Lower leg skin (tissue), 4 donors: ENCODE data around the gene ZDHHC14. TPM values are rescaled to one million over a fixed set of nuclear protein-coding genes. Genes with fewer than 3 reads are reported as not detected.
"Not testable (repeated sequence)": the region's sequence is repeated elsewhere in the genome, so short reads cannot be mapped to it uniquely, and the experiment has no call there.

Experiments used
- DNase-seq, 2 donors: peaks; one replicate each; pipeline ENCODE4 v3.0.0-alpha.2; 2019; ENCODE audit warnings: low spot score in 2 of 2
- H3K4me3 ChIP-seq: fragments of 200-600 bp; sonication (generic); 2 replicates; pipeline ENCODE4 v1.5.1; 2017; ENCODE audit warnings: mild to moderate bottlenecking, low read depth; ENCODE audit not compliant: poor library complexity, severe bottlenecking
- CTCF ChIP-seq, 3 donors: fragments of 450-650 bp; IDR thresholded peaks; one replicate each; pipeline ENCODE4 v1.5.1; 2016; ENCODE audit warnings: antibody characterized with exemption in 3 of 3, mild to moderate bottlenecking in 3 of 3, moderate library complexity in 2 of 3
- POLR2A ChIP-seq, 2 donors: fragments of 450-650 bp; IDR thresholded peaks; one replicate each; pipeline ENCODE4 v1.6.1; 2016 to 2017; ENCODE audit warnings: antibody characterized with exemption in 2 of 2, mild to moderate bottlenecking in 1 of 2, moderate library complexity in 1 of 2
- WGBS, 2 donors: methylation state at CpG; one replicate each; pipeline ENCODE4 v1.1.5; 2018; 5-methylcytosine and 5-hydroxymethylcytosine counted together
- intact Hi-C: fragments of 100-400 bp; cut with DNase I; formaldehyde crosslinking; loops from one replicate; pipeline ENCODE4 v1.15.0; 2023; ENCODE audit warnings: low total_unique reads
- total RNA-seq, 4 donors: library from RNA; depleted of rRNA; stranded (reverse); fragments of >200 nt; gene quantifications; one replicate each; pipeline ENCODE4 v1.1.0, GENCODE V29; 2016

Gene ZDHHC14
- total RNA-seq, 4 donors from 2014 or later = 4.5 to 8.3 (median 6.1) TPM

GRCh38 chr6:157386454-157386853 is 5.5 kb downstream of the ZDHHC14 start:
- DNase-seq = no peak
- H3K4me3 ChIP-seq = no peak overlapping the region
- 86 to 91% methylated on average over 3 of the region's 3 CpGs for WGBS, 2 donors
- intact Hi-C loops = loop anchor here (10.0 kb wide), 1 partner anchor 138 kb away; no protein-coding TSS in a partner anchor
- no peak for TF ChIP-seq CTCF (IDR thresholded peaks at IDR 0.05)

DNA sequence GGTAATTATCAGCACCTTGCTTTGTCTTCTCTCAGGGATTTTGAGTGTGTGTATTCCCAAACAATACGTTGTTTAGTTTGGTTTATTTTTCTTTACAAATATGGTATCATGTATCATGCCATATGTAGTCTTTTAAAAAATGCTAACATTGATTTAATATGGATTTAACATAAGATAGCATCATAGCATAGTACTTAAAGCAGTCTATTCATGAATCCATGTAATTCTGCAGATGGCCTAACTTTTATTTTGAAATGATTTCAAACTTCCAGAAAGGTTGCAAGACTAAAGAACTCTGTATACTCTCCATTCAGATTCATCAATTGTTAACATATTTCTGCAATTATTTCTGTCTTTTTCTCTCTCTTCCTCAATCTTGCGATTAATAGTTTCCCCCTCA is 7.9 kb downstream of the ZDHHC14 start:
- no peak overlapping the region for H3K4me3 ChIP-seq
- DNase-seq = no peak
- intact Hi-C loops = loop anchor here (10.0 kb wide), 1 partner anchor 136 kb away; no protein-coding TSS in a partner anchor
- WGBS, 2 donors = 94 to 95% methylated on average over 2 of the region's 2 CpGs
- TF ChIP-seq POLR2A (IDR thresholded peaks at IDR 0.05) (no peak), CTCF (IDR thresholded peaks at IDR 0.05) (no peak)

- intact Hi-C loops = no loop called here
- H3K4me3 ChIP-seq = no peak overlapping the region
- TF ChIP-seq POLR2A (IDR thresholded peaks at IDR 0.05) = no peak
- TF ChIP-seq CTCF (IDR thresholded peaks at IDR 0.05) = no peak
- 95 to 98% methylated on average over 4 of the region's 4 CpGs for WGBS, 2 donors
- DNase-seq = no peak
Measured at GRCh38 chr6:157390273-157391060, 9.5 kb downstream of the ZDHHC14 start.

DNA sequence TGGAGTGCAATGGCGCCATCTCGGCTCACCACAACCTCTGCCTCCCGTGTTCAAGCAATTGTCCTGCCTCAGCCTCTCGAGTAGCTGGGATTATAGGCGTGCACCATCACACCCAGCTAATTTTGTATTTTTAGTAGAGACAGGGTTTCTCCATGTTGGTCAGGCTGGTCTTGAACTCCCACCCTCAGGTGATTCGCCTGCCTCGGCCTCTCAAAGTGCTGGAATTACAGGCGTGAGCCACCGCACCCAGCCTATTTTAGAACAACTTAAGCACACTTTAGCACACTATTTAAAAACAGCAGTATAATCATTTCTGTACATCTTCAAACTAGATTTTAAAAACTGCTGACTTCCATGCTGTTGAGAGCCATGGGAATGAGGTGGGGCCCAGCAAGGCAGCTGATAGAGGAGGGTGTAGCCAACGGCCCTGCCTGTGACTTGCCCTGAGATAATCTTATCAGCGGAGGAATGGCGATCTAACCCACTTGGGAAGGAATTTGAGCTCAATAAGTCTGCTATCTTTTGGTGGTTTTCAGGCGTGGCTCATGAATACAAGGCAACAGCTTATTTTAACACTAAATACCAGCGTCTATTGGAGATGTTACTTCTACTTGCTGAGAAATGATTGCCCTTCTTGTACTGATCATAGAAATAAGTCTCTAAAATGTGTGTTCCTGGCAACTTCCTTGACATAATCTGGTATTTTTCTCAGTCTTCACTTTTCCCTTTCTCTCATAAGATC is 12.1 kb downstream of the ZDHHC14 start:
- intact Hi-C loops = no loop called here
- DNase-seq = no peak
- WGBS, 2 donors = 82 to 88% methylated on average over 14 of the region's 14 CpGs
- no peak overlapping the region for H3K4me3 ChIP-seq
- TF ChIP-seq POLR2A (IDR thresholded peaks at IDR 0.05) = no peak
- no peak for TF ChIP-seq CTCF (IDR thresholded peaks at IDR 0.05)

DNA sequence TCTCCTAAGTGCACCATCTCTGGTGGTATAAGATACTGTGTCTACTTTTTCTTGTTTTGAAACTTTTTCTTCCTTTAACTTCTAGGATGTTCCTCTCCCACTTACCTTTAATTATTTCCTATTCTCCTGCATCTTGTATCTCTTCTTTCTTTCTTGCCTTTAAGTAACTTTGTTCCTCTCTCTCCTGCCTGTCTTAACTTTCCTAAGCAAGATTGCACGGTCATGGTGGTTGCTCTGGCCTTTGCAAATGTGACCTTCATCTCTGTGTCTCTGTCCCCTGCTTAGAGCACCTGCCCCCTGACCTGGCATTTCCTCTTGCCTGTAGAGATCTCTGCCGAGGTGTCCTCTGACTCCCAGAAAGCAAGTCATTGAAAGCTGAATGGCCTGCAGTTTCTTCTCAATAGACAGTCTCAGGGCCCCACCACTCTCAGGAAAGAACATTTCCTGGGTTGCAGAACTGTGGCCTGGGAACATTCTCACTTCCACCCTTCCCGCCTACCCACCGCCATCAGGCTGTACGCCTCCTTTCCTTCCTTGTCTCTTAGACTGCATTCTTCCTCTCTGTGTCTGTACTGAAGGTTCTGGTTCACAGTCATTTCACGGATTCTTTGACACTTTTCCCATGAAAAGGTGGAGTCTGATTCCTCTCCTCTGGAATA is 12.8 kb downstream of the ZDHHC14 start:
- intact Hi-C loops = no loop called here
- 89 to 90% methylated on average over 6 of the region's 6 CpGs for WGBS, 2 donors
- H3K4me3 ChIP-seq = no peak overlapping the region
- no peak for DNase-seq
- no peak for TF ChIP-seq CTCF (IDR thresholded peaks at IDR 0.05)
- no peak for TF ChIP-seq POLR2A (IDR thresholded peaks at IDR 0.05)

DNA sequence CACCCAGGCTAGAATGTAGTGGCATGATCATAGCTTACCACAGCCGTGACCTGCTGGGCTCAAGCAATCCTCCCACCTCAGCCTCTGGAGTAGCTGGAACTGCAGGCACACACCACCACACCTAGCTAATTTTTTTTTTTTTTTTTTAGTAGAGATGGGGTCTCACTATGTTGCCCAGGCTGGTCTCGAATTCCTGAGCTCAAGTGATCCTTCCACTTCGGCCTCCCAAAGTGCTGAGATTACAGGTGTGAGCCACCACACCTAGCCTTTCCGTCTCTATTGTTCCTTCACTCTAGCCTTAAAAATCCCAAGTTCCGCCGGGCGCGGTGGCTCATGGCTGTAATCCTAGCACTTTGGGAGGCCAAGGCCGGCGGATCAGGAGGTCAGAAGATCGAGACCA is 14.2 kb downstream of the ZDHHC14 start:
- WGBS, 2 donors = 97 to 99% methylated on average over 11 of the region's 11 CpGs
- DNase-seq, intact Hi-C loops, H3K4me3 ChIP-seq: not testable (repeated sequence)
